ENCODE measurements around the gene FAXC. TPM values are rescaled to one million over a fixed set of nuclear protein-coding genes. Genes with fewer than 3 reads are reported as not detected.

The FAXC gene
- total and polyA plus RNA-seq, 2 of the 8 experiments (the other 6 are each of a cell fraction or from before 2014, with no cell fraction given): 23.2 to 29.8 TPM

- Histone ChIP-seq H3K36me3 (ENCODE audit: control insufficient read depth in 2 of 4, insufficient read depth in 4 of 4, low read length in 3 of 4) (0 out of 8 replicates have a peak, but pooled peaks cover 0 to 2% (median 0%) of the 10 kb centered on the region in 4 experiments), H4K5ac (ENCODE audit: insufficient read length, low read depth, low read length) (no peak overlapping the region), H3K56ac (replicated peaks; ENCODE audit: insufficient read length, low read depth, low read length) (no peak overlapping the region), H2BK12ac (ENCODE audit: low read depth, low read length) (no peak overlapping the region), H3K9me3 (ENCODE audit: insufficient read depth in 2 of 2, low read depth in 1 of 2, low read length in 1 of 2) (no peaks in the 10 kb centered on the region), H2BK20ac (ENCODE audit: low read length) (no peak overlapping the region), H2BK120ac (replicated peaks; ENCODE audit: low read depth, low read length) (no peak overlapping the region), H3K14ac (ENCODE audit: insufficient read length) (no peak overlapping the region), H3K4me1 (replicated peaks in 1 of 4; ENCODE audit: control insufficient read depth in 3 of 4, insufficient read depth in 4 of 4, low read length in 3 of 4) (peaks cover 0 to 5% (median 0%) of the 10 kb centered on the region in 4 experiments; a peak in 1 of 7 replicates), H3K79me2 (ENCODE audit: control insufficient read depth in 1 of 2, insufficient read depth in 2 of 2, low read length in 2 of 2) (0 out of 4 replicates have a peak, but pooled peaks cover 0 to 2% of the 10 kb centered on the region in 2 experiments), H3K9ac (replicated peaks in 1 of 4; ENCODE audit: extremely low read depth in 1 of 4, low read depth in 3 of 4, low read length in 3 of 4) (no peak overlapping the region), H2AK5ac (ENCODE audit: low read depth, low read length) (no peak overlapping the region), H2BK5ac (ENCODE audit: low read depth, low read length) (no peak overlapping the region), H3K27ac (ENCODE audit: low read depth, low read length) (no peak overlapping the region), H2BK15ac (ENCODE audit: low read length) (no peak overlapping the region), H3K79me1 (ENCODE audit: low read depth, low read length) (no peaks in the 10 kb centered on the region), H3K23ac (ENCODE audit: insufficient read length) (no peak overlapping the region), H2AFZ (ENCODE audit: low read length) (no peak overlapping the region), H3K4me3 (ENCODE audit: extremely low read depth in 1 of 4, insufficient read depth in 2 of 4, low read depth in 3 of 4, low read length in 4 of 4) (no peak overlapping the region), H4K8ac (ENCODE audit: extremely low read depth, insufficient read depth, low read length) (no peak overlapping the region), H4K20me1 (replicated peaks in 1 of 2; ENCODE audit: control insufficient read depth in 1 of 2, insufficient read depth in 2 of 2, low read length in 2 of 2) (no peaks in the 10 kb centered on the region), H3K27me3 (replicated peaks in 1 of 4; ENCODE audit: control insufficient read depth in 3 of 4, extremely low read depth in 1 of 4, insufficient read depth in 3 of 4, low read length in 3 of 4) (no peaks in the 10 kb centered on the region), H3K18ac (ENCODE audit: extremely low read depth, low read length) (no peak overlapping the region), H3K4me2 (ENCODE audit: insufficient read depth in 1 of 2, low read depth in 2 of 2, low read length in 2 of 2) (no peak overlapping the region), H3K4ac (replicated peaks; ENCODE audit: insufficient read length, low read depth, low read length) (no peak overlapping the region), H4K91ac (replicated peaks; ENCODE audit: insufficient read length, low read length) (no peak overlapping the region), H3K23me2 (ENCODE audit: low read depth, low read length) (peaks cover 3% of the 10 kb centered on the region; the same call in 1 of the 2 replicates)
- DNase-seq (ENCODE audit: low read depth in 1 of 2, low spot score in 2 of 2) (no peak), FAIRE-seq (no peak)
- POLR2A ChIA-PET (ENCODE audit: partially characterized antibody): no interaction called here
- 90% methylated on average over 2 of the region's 2 CpGs; no CpG with 5 or more reads in 1 of the 2 experiments for WGBS, 2 experiments (ENCODE audit: extremely low coverage in 1 of 2, insufficient coverage in 1 of 2, insufficient read length in 1 of 2, insufficient replicate concordance in 2 of 2, low coverage in 1 of 2, low lambda C conversion rate in 2 of 2, missing lambda C conversion rate in 1 of 2)
- CTCF ChIA-PET (ENCODE audit: partially characterized antibody): interaction anchor here (0.7 to 1.7 kb wide), 4 partner anchors 9 to 48 kb away, joined by 3 to 6 read pairs (median 4); no protein-coding TSS in a partner anchor
- TF ChIP-seq CTBP2 (IDR thresholded peaks at IDR 0.05; ENCODE audit: borderline replicate concordance, insufficient read depth, insufficient read length, low read length) (no peak), RFX5 (IDR thresholded peaks at IDR 0.05; ENCODE audit: borderline replicate concordance, low read depth, low read length) (no peak), TEAD4 (IDR thresholded peaks at IDR 0.05; ENCODE audit: low read depth, low read length) (no peak), CTCF (IDR thresholded peaks at IDR 0.05; ENCODE audit: control extremely low read depth in 1 of 3, insufficient read depth in 1 of 3, low read depth in 1 of 3, low read length in 3 of 3) (no peak)
Measured at GRCh38 chr6:99289701-99290100, 59.8 kb downstream of the FAXC start.
